IMR-90 (cell line): Measurements from ENCODE around the gene PRKACG. TPM values are rescaled to one million over a fixed set of nuclear protein-coding genes. Genes with fewer than 3 reads are reported as not detected.

Source experiments
- ATAC-seq: fragments of 200-7000 bp; cut with Tn5 transposase; 2 replicates; pipeline ENCODE4 v1.9.1; 2020; ENCODE audit warnings: low read depth, mild to moderate bottlenecking, moderate library complexity
- BruUV-seq: library from RNA; stranded (reverse); fragments of 400-500 nt; replicated peaks from 2 replicates; lab custom pipeline; 2021; lab: Mats Ljungman, UMichigan
- CTCF ChIA-PET: fragments of 300-600 bp; formaldehyde crosslinking; extraction: SDS; loops from one replicate; lab custom pipeline; 2021; ENCODE audit warnings: antibody characterized with exemption; lab: Yijun Ruan, JAX
- POLR2A ChIA-PET: fragments of 300-600 bp; sonication (Branson Sonifier 250); formaldehyde crosslinking; loops from one replicate; lab custom pipeline; 2022; ENCODE audit warnings: antibody characterized with exemption; ENCODE audit not compliant: unreplicated experiment; lab: Charles Lee
- DNase-seq: peaks from one replicate; pipeline ENCODE4 v3.0.0; 2013
- H2AFZ ChIP-seq: replicated peaks from 2 replicates; pipeline ENCODE3; 2013; ENCODE audit warnings: low read length, mild to moderate bottlenecking; ENCODE audit not compliant: poor library complexity
- H2AK5ac ChIP-seq: 2 replicates; pipeline ENCODE4 v1.6.1; 2013; ENCODE audit warnings: low read depth, low read length, inconsistent platforms
- H2AK9ac ChIP-seq: replicated peaks from 2 replicates; pipeline ENCODE3; 2013; ENCODE audit warnings: mild to moderate bottlenecking, low read depth, low read length, moderate library complexity; ENCODE audit not compliant: poor library complexity
- H2BK120ac ChIP-seq: 2 replicates; pipeline ENCODE4 v1.6.1; 2013; ENCODE audit warnings: low read depth, low read length, inconsistent platforms
- H2BK15ac ChIP-seq: 3 replicates; pipeline ENCODE4 v1.6.1; 2013; ENCODE audit warnings: low read depth, low read length, inconsistent platforms
- H2BK20ac ChIP-seq: 2 replicates; pipeline ENCODE4 v1.6.1; 2013; ENCODE audit warnings: low read depth, mild to moderate bottlenecking, inconsistent platforms, low read length, moderate library complexity
- H2BK5ac ChIP-seq: 2 replicates; pipeline ENCODE4 v1.6.1; 2013; ENCODE audit warnings: mild to moderate bottlenecking, low read depth, low read length, inconsistent platforms; ENCODE audit not compliant: poor library complexity, severe bottlenecking
- H3K14ac ChIP-seq: replicated peaks from 2 replicates; pipeline ENCODE4 v1.6.1; 2013; ENCODE audit warnings: low read depth, low read length, inconsistent platforms
- H3K18ac ChIP-seq: 2 replicates; pipeline ENCODE4 v1.6.1; 2013; ENCODE audit warnings: low read depth, low read length, control low read depth
- H3K23ac ChIP-seq: 2 replicates; pipeline ENCODE4 v1.6.1; 2013; ENCODE audit warnings: low read depth, low read length, inconsistent platforms
- H3K27ac ChIP-seq: 2 replicates; pipeline ENCODE4 v1.5.1; 2013; ENCODE audit warnings: mild to moderate bottlenecking, control low read depth, low read length; ENCODE audit not compliant: insufficient read depth
- H3K27me3 ChIP-seq: 2 replicates; pipeline ENCODE4 v1.6.1; 2013; ENCODE audit warnings: low read length; ENCODE audit not compliant: control insufficient read depth, insufficient read depth
- H3K36me3 ChIP-seq: 2 replicates; pipeline ENCODE4 v1.6.1; 2013; ENCODE audit warnings: low read length, mixed read lengths; ENCODE audit not compliant: control insufficient read depth, insufficient read depth
- H3K4ac ChIP-seq: 2 replicates; pipeline ENCODE4 v1.6.1; 2013; ENCODE audit warnings: low read depth, low read length, inconsistent platforms
- H3K4me1 ChIP-seq: 2 replicates; pipeline ENCODE4 v1.6.1; 2013; ENCODE audit warnings: low read length, mixed read lengths; ENCODE audit not compliant: control insufficient read depth, insufficient read depth
- H3K4me2 ChIP-seq: 2 replicates; pipeline ENCODE4 v1.6.1; 2013; ENCODE audit warnings: low read depth, mild to moderate bottlenecking, control low read depth, low read length, moderate library complexity
- H3K4me3 ChIP-seq: 2 replicates; pipeline ENCODE4 v1.5.1; 2013; ENCODE audit warnings: low read depth, mild to moderate bottlenecking, control low read depth, low read length, moderate library complexity; ENCODE audit not compliant: insufficient read depth
- H3K56ac ChIP-seq: 2 replicates; pipeline ENCODE4 v1.6.1; 2013; ENCODE audit warnings: low read length, inconsistent platforms; ENCODE audit not compliant: insufficient read depth; ENCODE audit errors: extremely low read depth
- H3K79me1 ChIP-seq, 2 experiments: 2 replicates each; pipeline ENCODE4 v1.6.1; 2013; ENCODE audit warnings: low read length in 2 of 2, inconsistent platforms in 1 of 2, low read depth in 1 of 2
- H3K9ac ChIP-seq: 2 replicates; pipeline ENCODE4 v1.6.1; 2013; ENCODE audit warnings: low read depth, low read length, control low read depth
- H3K9me1 ChIP-seq: 2 replicates; pipeline ENCODE4 v1.6.1; 2013; ENCODE audit warnings: low read length, inconsistent platforms; ENCODE audit not compliant: insufficient read depth
- H3K9me3 ChIP-seq: 2 replicates; pipeline ENCODE4 v1.6.1; 2013; ENCODE audit warnings: low read length; ENCODE audit not compliant: control insufficient read depth, insufficient read depth
- H4K20me1 ChIP-seq: 2 replicates; pipeline ENCODE4 v1.6.1; 2013; ENCODE audit warnings: low read length, inconsistent platforms; ENCODE audit not compliant: insufficient read depth
- H4K5ac ChIP-seq: 2 replicates; pipeline ENCODE4 v1.6.1; 2013; ENCODE audit warnings: mild to moderate bottlenecking, low read depth, low read length, control low read depth
- H4K8ac ChIP-seq, 2 experiments: 2 replicates each; pipeline ENCODE4 v1.6.1; 2013; ENCODE audit warnings: low read depth in 2 of 2, low read length in 2 of 2, control low read depth in 1 of 2, inconsistent platforms in 1 of 2
- H4K91ac ChIP-seq: 2 replicates; pipeline ENCODE4 v1.6.1; 2013; ENCODE audit warnings: low read depth, low read length, inconsistent platforms; ENCODE audit not compliant: insufficient read depth
- CEBPB ChIP-seq: IDR thresholded peaks from 2 replicates; pipeline ENCODE4 v1.6.1; 2012; ENCODE audit warnings: low read depth, low read length, improper control_type of control experiment
- CHD1 ChIP-seq: IDR thresholded peaks from 2 replicates; pipeline ENCODE4 v1.6.1; 2012; ENCODE audit warnings: low read depth, low read length, improper control_type of control experiment
- MAFK ChIP-seq: IDR thresholded peaks from 2 replicates; pipeline ENCODE4 v1.6.1; 2012; ENCODE audit warnings: low read depth, low read length, improper control_type of control experiment
- MAZ ChIP-seq: IDR thresholded peaks from 2 replicates; pipeline ENCODE4 v1.6.1; 2012; ENCODE audit warnings: low read depth, mild to moderate bottlenecking, low read length, improper control_type of control experiment, moderate library complexity, borderline replicate concordance
- MXI1 ChIP-seq: IDR thresholded peaks from 2 replicates; pipeline ENCODE4 v1.6.1; 2012; ENCODE audit warnings: low read depth, mild to moderate bottlenecking, low read length, moderate library complexity, borderline replicate concordance
- RCOR1 ChIP-seq: IDR thresholded peaks from 2 replicates; pipeline ENCODE4 v1.6.1; 2012; ENCODE audit warnings: mild to moderate bottlenecking, low read length, improper control_type of control experiment; ENCODE audit not compliant: insufficient replicate concordance
- SMC3 ChIP-seq: fragments of 150-350 bp; IDR thresholded peaks from 2 replicates; pipeline ENCODE4 v1.6.1; 2016; ENCODE audit warnings: low read depth, mild to moderate bottlenecking, antibody characterized with exemption, low read length, moderate library complexity
- WGBS, 2 experiments: methylation state at CpG; one replicate each; pipeline versions ENCODE4 v1.1.5 to v1.1.7; 2013; ENCODE audit warnings: missing lambda C conversion rate in 2 of 2; ENCODE audit not compliant: insufficient read length in 1 of 2; ENCODE audit errors: extremely low coverage in 2 of 2; 5-methylcytosine and 5-hydroxymethylcytosine counted together
- dilution Hi-C: fragments of 300-500 bp; cut with HindIII; formaldehyde crosslinking; loops from one replicate; pipeline ENCODE4 v1.14.3; 2018; ENCODE audit warnings: low sequenced_read_pairs; ENCODE audit not compliant: unreplicated experiment
- in situ Hi-C: fragments of 300-500 bp; cut with MboI; formaldehyde crosslinking; loops from 3 replicates; pipeline ENCODE4 v1.14.3; 2019; ENCODE audit warnings: low sequenced_read_pairs, inconsistent platforms, mixed read lengths
- intact Hi-C: fragments of 100-400 bp; cut with micrococcal nuclease; formaldehyde crosslinking; loops from 2 replicates; pipeline ENCODE4 v1.10.0; 2022
- polyA plus RNA-seq, 3 experiments: library from polyadenylated mRNA; depleted of rRNA; stranded (reverse); fragments of >200 nt; gene quantifications; 2 replicates each; pipeline ENCODE4 v1.2.3, GENCODE V29; 2012; ENCODE audit warnings: low replicate concordance in 1 of 3
- total RNA-seq: library from RNA; depleted of rRNA; stranded (reverse); fragments of >200 nt; gene quantifications from 2 replicates; pipeline ENCODE4 v1.2.3, GENCODE V29; 2012

The PRKACG gene
- total and polyA plus RNA-seq, 2 of the 4 experiments (the other 2 are of a cell fraction), result not detected

DNA sequence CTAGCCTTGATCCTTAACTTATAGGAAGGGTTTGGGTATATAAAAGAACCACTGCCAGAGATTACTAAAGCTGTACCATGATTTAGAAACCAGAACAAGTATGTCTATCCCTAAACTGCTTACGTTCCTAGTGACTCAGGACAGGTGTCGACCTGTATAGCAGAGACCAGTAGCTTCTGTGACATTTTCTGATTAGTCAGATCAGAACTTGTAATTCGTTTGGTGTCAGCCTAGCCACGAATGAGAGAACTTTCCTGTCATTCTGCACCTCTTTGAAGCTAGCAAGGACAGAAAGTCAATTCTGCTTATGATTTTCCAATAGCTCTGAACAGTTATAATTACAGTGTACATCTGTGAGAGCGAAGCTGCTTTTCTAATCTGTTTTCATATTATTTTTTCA, 39.5 kb downstream of the PRKACG start:
- H3K9ac ChIP-seq, result no peak overlapping the region
- H3K27ac ChIP-seq, result no peak overlapping the region
- ChIA-PET CTCF (interaction anchor here (0.7 kb wide), 1 partner anchor 367 kb away, joined by 4 read pairs; no protein-coding TSS in a partner anchor), POLR2A (no interaction called here)
- H3K56ac ChIP-seq, result no peak overlapping the region
- H4K20me1 ChIP-seq, result no peaks in the 10 kb centered on the region
- TF ChIP-seq RCOR1 (no peak), MAZ (no peak), MXI1 (no peak), CEBPB (no peak), CHD1 (no peak), MAFK (no peak), SMC3 (no peak)
- no peak overlapping the region for H3K4me3 ChIP-seq
- no peaks in the 10 kb centered on the region for H3K9me1 ChIP-seq
- no peak overlapping the region for H2BK15ac ChIP-seq
- no peak overlapping the region for H3K14ac ChIP-seq
- no peaks in the 10 kb centered on the region for H3K36me3 ChIP-seq
- H2BK5ac ChIP-seq, result no peak overlapping the region
- no peak overlapping the region for H2BK120ac ChIP-seq
- H2AK9ac ChIP-seq, result no peak overlapping the region
- H3K18ac ChIP-seq, result no peak overlapping the region
- WGBS, 2 experiments, result 68% methylated on average over 3 of the region's 5 CpGs; no CpG with 5 or more reads in 1 of the 2 experiments
- DNase-seq (no peak), ATAC-seq (no peak)
- H2BK20ac ChIP-seq, result no peak overlapping the region
- no peak overlapping the region for H4K8ac ChIP-seq
- no peak overlapping the region for H2AK5ac ChIP-seq
- BruUV-seq, result no TSS peak
- H3K79me1 ChIP-seq, result no peaks in the 10 kb centered on the region
- H3K23ac ChIP-seq, result no peak overlapping the region
- H4K5ac ChIP-seq, result no peak overlapping the region
- no peak overlapping the region for H3K4ac ChIP-seq
- no peaks in the 10 kb centered on the region; the same call in 1 of the 2 replicates for H3K4me1 ChIP-seq
- no peak overlapping the region for H4K91ac ChIP-seq
- dilution Hi-C loops (no loop called here), intact Hi-C loops (no loop called here), in situ Hi-C loops (no loop called here)
- H3K9me3 ChIP-seq, result no peaks in the 10 kb centered on the region
- no peaks in the 10 kb centered on the region for H3K27me3 ChIP-seq
- H2AFZ ChIP-seq, result no peak overlapping the region
- no peak overlapping the region for H3K4me2 ChIP-seq
